ENCODE measurements around the gene KANK3. TPM values are rescaled to one million over a fixed set of nuclear protein-coding genes. Genes with fewer than 3 reads are reported as not detected.
A peak's percentile ranks its signal among the peaks of the same experiment; 100 is the strongest.

Gene KANK3
- polyA plus RNA-seq, 1 donor (not counting 4 experiments of a cell fraction or from before 2014, with no cell fraction given) = 0.16 TPM

DNA sequence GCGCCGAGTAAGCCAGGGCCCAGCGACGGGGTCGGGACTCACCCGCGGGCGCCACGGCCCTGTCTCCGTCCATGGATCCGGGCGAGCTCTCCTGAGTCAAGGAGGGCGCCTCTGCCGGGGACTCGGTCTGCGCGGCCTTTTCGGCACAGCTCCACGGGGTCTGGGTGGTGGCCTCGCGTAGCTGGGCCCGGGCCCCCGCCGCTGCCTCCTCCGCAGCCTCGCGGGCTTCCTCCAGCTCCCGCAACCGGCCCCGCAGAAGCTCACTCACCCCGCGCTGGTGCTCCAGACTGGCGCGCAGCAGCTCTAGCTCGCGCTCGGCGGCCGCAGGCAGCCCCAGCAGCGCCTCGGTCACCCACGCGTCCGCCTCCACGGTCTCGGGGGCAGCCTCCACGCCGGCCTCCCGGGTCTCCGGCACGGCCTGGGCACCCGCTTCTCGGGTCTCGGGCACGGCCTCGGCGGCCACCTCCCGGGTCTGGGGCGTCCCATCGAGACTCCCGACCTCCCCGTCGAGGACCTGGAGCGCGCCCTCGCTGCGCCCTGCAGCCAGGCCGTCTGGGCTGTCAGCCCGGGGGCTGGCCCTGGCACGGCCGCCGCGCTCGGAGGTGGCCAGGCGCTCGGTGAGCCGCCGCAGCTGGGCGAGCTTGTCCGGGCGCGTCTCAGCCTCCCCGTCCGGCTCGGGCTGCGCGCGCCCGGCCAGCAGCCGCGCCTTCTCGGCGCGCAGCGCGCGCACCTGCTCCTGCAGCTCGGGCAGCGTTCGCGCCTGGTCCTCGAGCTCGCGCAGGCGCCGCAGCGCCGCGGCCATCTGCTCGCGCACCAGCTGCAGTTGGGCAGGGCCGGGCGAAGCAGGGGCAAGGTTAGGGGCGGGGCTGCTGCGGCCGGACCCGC lies 8.4 kb downstream of the KANK3 start:
- H3K9ac ChIP-seq (ENCODE audit: control insufficient read depth, extremely low read depth, insufficient read depth, low read length) = no peak overlapping the region
- H3K4me3 ChIP-seq (ENCODE audit: control insufficient read depth in 2 of 3, extremely low read depth in 1 of 3, insufficient read depth in 2 of 3, low read depth in 1 of 3, low read length in 3 of 3) = peak overlapping the region; percentile 20 to 51 (median 38)
- no peaks in the 10 kb centered on the region for H3K9me1 ChIP-seq (ENCODE audit: control insufficient read depth, extremely low read depth, insufficient read depth, low read length)
- H4K20me1 ChIP-seq (ENCODE audit: control insufficient read depth, extremely low read depth, insufficient read depth, low read length) = no peaks in the 10 kb centered on the region
- no peaks in the 10 kb centered on the region for H3K36me3 ChIP-seq (ENCODE audit: control insufficient read depth in 2 of 2, extremely low read depth in 1 of 2, insufficient read depth in 2 of 2, low read length in 2 of 2)
- peaks cover 8% of the 10 kb centered on the region for H3K4me1 ChIP-seq (ENCODE audit: control insufficient read depth, extremely low read depth, insufficient read depth, low read length)
- H3K79me2 ChIP-seq (ENCODE audit: control insufficient read depth, insufficient read depth, low read length) = no peaks in the 10 kb centered on the region
- DNase-seq (ENCODE audit: low read depth, low spot score) (no peak), FAIRE-seq (no peak)
- H2AFZ ChIP-seq (ENCODE audit: control insufficient read depth, low read length) = peak overlapping the region; percentile 40
- dilution Hi-C loops (cut with MboI; ENCODE audit: extremely low pct_ligation_motif_present, low sequenced_read_pairs) = no loop called here
- no peak overlapping the region for H3K27ac ChIP-seq (ENCODE audit: control insufficient read depth, insufficient read depth, low read length)
- peaks cover 19% of the 10 kb centered on the region for H3K27me3 ChIP-seq (ENCODE audit: control insufficient read depth, extremely low read depth, insufficient read depth, low read length)
- H3K9me3 ChIP-seq (ENCODE audit: control insufficient read depth, low read depth, low read length) = no peaks in the 10 kb centered on the region
- peak overlapping the region; percentile 60 for H3K4me2 ChIP-seq (ENCODE audit: control insufficient read depth, extremely low read depth, insufficient read depth, low read depth, low read length)
- no peak for TF ChIP-seq EZH2 (IDR thresholded peaks at IDR 0.05; ENCODE audit: low read length)
- TF ChIP-seq, protein P1, sequence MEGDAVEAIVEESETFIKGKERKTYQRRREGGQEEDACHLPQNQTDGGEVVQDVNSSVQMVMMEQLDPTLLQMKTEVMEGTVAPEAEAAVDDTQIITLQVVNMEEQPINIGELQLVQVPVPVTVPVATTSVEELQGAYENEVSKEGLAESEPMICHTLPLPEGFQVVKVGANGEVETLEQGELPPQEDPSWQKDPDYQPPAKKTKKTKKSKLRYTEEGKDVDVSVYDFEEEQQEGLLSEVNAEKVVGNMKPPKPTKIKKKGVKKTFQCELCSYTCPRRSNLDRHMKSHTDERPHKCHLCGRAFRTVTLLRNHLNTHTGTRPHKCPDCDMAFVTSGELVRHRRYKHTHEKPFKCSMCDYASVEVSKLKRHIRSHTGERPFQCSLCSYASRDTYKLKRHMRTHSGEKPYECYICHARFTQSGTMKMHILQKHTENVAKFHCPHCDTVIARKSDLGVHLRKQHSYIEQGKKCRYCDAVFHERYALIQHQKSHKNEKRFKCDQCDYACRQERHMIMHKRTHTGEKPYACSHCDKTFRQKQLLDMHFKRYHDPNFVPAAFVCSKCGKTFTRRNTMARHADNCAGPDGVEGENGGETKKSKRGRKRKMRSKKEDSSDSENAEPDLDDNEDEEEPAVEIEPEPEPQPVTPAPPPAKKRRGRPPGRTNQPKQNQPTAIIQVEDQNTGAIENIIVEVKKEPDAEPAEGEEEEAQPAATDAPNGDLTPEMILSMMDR (optimal IDR thresholded peaks at IDR 0.05 in 1 of 3, IDR thresholded peaks at IDR 0.05 in 1 of 3, conservative IDR thresholded peaks at IDR 0.05 in 1 of 3; ENCODE audit: extremely low read depth in 1 of 3, insufficient read depth in 2 of 3, low read length in 3 of 3) = no peak

GRCh38 chr19:8333767-8334457 lies 9.2 kb downstream of the KANK3 start:
- Histone ChIP-seq H2AFZ (ENCODE audit: control insufficient read depth, low read length) (no peak overlapping the region), H4K20me1 (ENCODE audit: control insufficient read depth, extremely low read depth, insufficient read depth, low read length) (no peaks in the 10 kb centered on the region)

More at GRCh38 chr19:8333767-8334457, 9.2 kb downstream of the KANK3 start:
- no peaks in the 10 kb centered on the region for H3K9me1 ChIP-seq (ENCODE audit: control insufficient read depth, extremely low read depth, insufficient read depth, low read length)
- no peak overlapping the region for H3K27ac ChIP-seq (ENCODE audit: control insufficient read depth, insufficient read depth, low read length)
- H3K36me3 ChIP-seq (ENCODE audit: control insufficient read depth in 2 of 2, extremely low read depth in 1 of 2, insufficient read depth in 2 of 2, low read length in 2 of 2) = no peaks in the 10 kb centered on the region
- TF ChIP-seq, protein P1 (optimal IDR thresholded peaks at IDR 0.05 in 1 of 3, IDR thresholded peaks at IDR 0.05 in 1 of 3, conservative IDR thresholded peaks at IDR 0.05 in 1 of 3; ENCODE audit: extremely low read depth in 1 of 3, insufficient read depth in 2 of 3, low read length in 3 of 3) = no peak
- TF ChIP-seq EZH2 (IDR thresholded peaks at IDR 0.05; ENCODE audit: low read length) = peak; percentile 90
- no peaks in the 10 kb centered on the region for H3K9me3 ChIP-seq (ENCODE audit: control insufficient read depth, low read depth, low read length)
- H3K4me3 ChIP-seq (ENCODE audit: control insufficient read depth in 2 of 3, extremely low read depth in 1 of 3, insufficient read depth in 2 of 3, low read depth in 1 of 3, low read length in 3 of 3) = peak overlapping the region in 1 of 3 experiments; percentile 13
- DNase-seq (ENCODE audit: low read depth, low spot score) (no peak), FAIRE-seq (no peak)
- peak overlapping the region; percentile 60 for H3K4me2 ChIP-seq (ENCODE audit: control insufficient read depth, extremely low read depth, insufficient read depth, low read depth, low read length)
- H3K4me1 ChIP-seq (ENCODE audit: control insufficient read depth, extremely low read depth, insufficient read depth, low read length) = peaks cover 8% of the 10 kb centered on the region
- no peak overlapping the region for H3K9ac ChIP-seq (ENCODE audit: control insufficient read depth, extremely low read depth, insufficient read depth, low read length)
- peaks cover 19% of the 10 kb centered on the region for H3K27me3 ChIP-seq (ENCODE audit: control insufficient read depth, extremely low read depth, insufficient read depth, low read length)
- H3K79me2 ChIP-seq (ENCODE audit: control insufficient read depth, insufficient read depth, low read length) = no peaks in the 10 kb centered on the region
- dilution Hi-C loops (cut with MboI; ENCODE audit: extremely low pct_ligation_motif_present, low sequenced_read_pairs) = no loop called here

All from keratinocyte (primary cell).